Suprapubic skin (tissue), 4 donors: Measurements from ENCODE around the gene TUBGCP6.

Source experiments
- EP300 ChIP-seq: sonication (generic); formaldehyde crosslinking; IDR thresholded peaks from one replicate; pipeline ENCODE4 v1.6.1; 2017; ENCODE audit warnings: antibody characterized with exemption
- POLR2A ChIP-seq, 2 donors: fragments of 450-650 bp; IDR thresholded peaks; one replicate each; pipeline ENCODE4 v1.6.1; 2017; ENCODE audit warnings: antibody characterized with exemption in 2 of 2, mild to moderate bottlenecking in 2 of 2, moderate library complexity in 2 of 2
- POLR2AphosphoS5 ChIP-seq, 3 donors: sonication (generic); formaldehyde crosslinking; IDR thresholded peaks; one replicate each; pipeline ENCODE4 v1.6.1; 2017; ENCODE audit warnings: antibody characterized with exemption in 3 of 3
- TF ChIP-seq, protein P1 (sequence below), 2 donors: fragments of 200-600 bp in 1 of 2; fragments of 450-650 bp in 1 of 2; sonication (generic) in 1 of 2; IDR thresholded peaks; one replicate each; pipeline ENCODE4 v1.5.1; 2016 to 2019; ENCODE audit warnings: antibody characterized with exemption in 2 of 2, mild to moderate bottlenecking in 1 of 2, moderate library complexity in 1 of 2

DNA sequence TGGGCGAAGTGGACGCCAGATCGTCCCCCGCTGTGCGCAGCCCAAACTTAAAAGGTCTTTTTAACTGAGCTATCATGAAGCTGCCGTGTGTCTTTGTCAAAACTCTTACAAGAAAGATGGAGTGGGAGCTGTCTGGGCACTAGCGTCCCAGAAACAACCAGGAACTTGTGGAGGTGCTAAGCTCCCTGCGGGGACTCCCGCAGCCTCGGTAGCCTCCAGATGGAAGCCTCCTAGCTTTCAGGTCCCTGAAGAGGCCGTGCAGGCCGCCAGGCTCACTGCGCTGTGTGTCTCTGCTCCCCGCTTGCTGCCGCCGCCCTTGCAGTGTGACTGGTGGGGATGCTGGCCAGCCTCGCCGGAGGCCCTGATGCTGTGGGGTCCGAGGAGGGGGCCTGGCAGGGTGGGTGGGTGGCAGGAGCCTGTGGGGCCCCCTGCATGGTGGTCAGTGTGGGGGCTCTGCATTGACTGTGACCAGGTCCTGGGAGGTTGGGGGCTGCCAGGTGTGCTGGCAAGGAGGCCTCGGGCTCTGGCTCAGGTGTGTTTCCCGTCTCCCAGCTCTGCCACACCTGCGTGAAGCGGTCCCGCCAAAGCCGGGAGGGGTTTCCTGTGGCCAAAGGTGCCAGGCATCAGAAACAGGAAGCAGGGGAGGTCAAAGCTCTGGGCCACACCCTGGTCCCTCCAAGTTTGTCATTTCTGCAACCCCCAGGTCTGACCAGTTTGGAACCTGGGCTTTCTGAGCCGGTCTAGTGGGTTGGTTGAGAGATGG, 57.9 kb downstream of the TUBGCP6 start:
- TF ChIP-seq, protein P1, sequence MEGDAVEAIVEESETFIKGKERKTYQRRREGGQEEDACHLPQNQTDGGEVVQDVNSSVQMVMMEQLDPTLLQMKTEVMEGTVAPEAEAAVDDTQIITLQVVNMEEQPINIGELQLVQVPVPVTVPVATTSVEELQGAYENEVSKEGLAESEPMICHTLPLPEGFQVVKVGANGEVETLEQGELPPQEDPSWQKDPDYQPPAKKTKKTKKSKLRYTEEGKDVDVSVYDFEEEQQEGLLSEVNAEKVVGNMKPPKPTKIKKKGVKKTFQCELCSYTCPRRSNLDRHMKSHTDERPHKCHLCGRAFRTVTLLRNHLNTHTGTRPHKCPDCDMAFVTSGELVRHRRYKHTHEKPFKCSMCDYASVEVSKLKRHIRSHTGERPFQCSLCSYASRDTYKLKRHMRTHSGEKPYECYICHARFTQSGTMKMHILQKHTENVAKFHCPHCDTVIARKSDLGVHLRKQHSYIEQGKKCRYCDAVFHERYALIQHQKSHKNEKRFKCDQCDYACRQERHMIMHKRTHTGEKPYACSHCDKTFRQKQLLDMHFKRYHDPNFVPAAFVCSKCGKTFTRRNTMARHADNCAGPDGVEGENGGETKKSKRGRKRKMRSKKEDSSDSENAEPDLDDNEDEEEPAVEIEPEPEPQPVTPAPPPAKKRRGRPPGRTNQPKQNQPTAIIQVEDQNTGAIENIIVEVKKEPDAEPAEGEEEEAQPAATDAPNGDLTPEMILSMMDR (IDR thresholded peaks at IDR 0.05) = no peak
- TF ChIP-seq POLR2AphosphoS5 (IDR thresholded peaks at IDR 0.05) (no peak), POLR2A (IDR thresholded peaks at IDR 0.05) (no peak), EP300 (no peak)
